A549 (cell line): ENCODE measurements around the gene SERPINA3. TPM values are rescaled to one million over a fixed set of nuclear protein-coding genes. Genes with fewer than 3 reads are reported as not detected.

Source experiments
- ATAC-seq, 2 experiments: fragments of 200-7000 bp in 1 of 2; fragments of >200 bp in 1 of 2; cut with Nextera tagmentation in 1 of 2; cut with Tn5 transposase in 1 of 2; 3 replicates each; pipeline versions ENCODE4 v1.8.0 to v1.9.1; 2018 to 2020; ENCODE audit warnings: mild to moderate bottlenecking in 1 of 2, moderate library complexity in 1 of 2
- CTCF ChIA-PET: fragments of 300-600 bp; sonication (Branson Sonifier 250); formaldehyde crosslinking; extraction: SDS; loops from one replicate; lab custom pipeline; 2021; ENCODE audit warnings: antibody characterized with exemption, inconsistent platforms; lab: Yijun Ruan, JAX
- POLR2A ChIA-PET: fragments of 350-600 bp; formaldehyde crosslinking; extraction: SDS; loops from one replicate; lab custom pipeline; 2021; ENCODE audit warnings: antibody characterized with exemption, inconsistent platforms; lab: Yijun Ruan, JAX
- DNase-seq, 2 experiments: peaks; one replicate each; pipeline versions ENCODE4 v3.0.0 to v3.0.0-alpha.2; 2011 to 2016; ENCODE audit warnings: low read depth in 1 of 2, low spot score in 1 of 2
- FAIRE-seq: peaks from 2 replicates; lab custom pipeline; 2011; peaks lifted over from hg19 to GRCh38; lab: Jason Lieb, UNC
- H3K27ac ChIP-seq, 2 experiments: fragments of >200 bp; sonication (Bioruptor Twin); formaldehyde crosslinking; 3 replicates each; pipeline ENCODE4 v1.5.1; 2016 to 2017
- H3K4me1 ChIP-seq: fragments of >200 bp; sonication (Bioruptor Twin); formaldehyde crosslinking; 3 replicates; pipeline ENCODE4 v1.6.1; 2016
- H3K4me2 ChIP-seq: fragments of >200 bp; sonication (Bioruptor Twin); formaldehyde crosslinking; 3 replicates; pipeline ENCODE4 v1.6.1; 2016
- H3K4me3 ChIP-seq: fragments of >200 bp; sonication (Bioruptor Twin); formaldehyde crosslinking; 3 replicates; pipeline ENCODE4 v1.5.1; 2016
- H3K9me3 ChIP-seq: fragments of >200 bp; sonication (Bioruptor Twin); formaldehyde crosslinking; 3 replicates; pipeline ENCODE4 v1.6.1; 2016
- CBX2 ChIP-seq: fragments of 200-600 bp; sonication (generic); IDR thresholded peaks from 2 replicates; pipeline ENCODE4 v1.6.1; 2016; ENCODE audit warnings: low read depth, mild to moderate bottlenecking, borderline replicate concordance
- CBX8 ChIP-seq: fragments of 200-600 bp; sonication (generic); IDR thresholded peaks from 2 replicates; pipeline ENCODE4 v1.6.1; 2016
- CTCF ChIP-seq: fragments of >200 bp; sonication (Bioruptor Twin); formaldehyde crosslinking; IDR thresholded peaks from 3 replicates; pipeline ENCODE4 v1.5.1; 2016
- E2F6 ChIP-seq: IDR thresholded peaks from 2 replicates; pipeline ENCODE4 v1.6.1; 2012; ENCODE audit warnings: low read depth, borderline replicate concordance
- EHF ChIP-seq: fragments of 250-450 bp; sonication (Bioruptor Pico); IDR thresholded peaks from 2 replicates; pipeline ENCODE4 v1.5.0; 2020; ENCODE audit warnings: mild to moderate bottlenecking
- EHMT2 ChIP-seq: fragments of 200-600 bp; sonication (generic); IDR thresholded peaks from 2 replicates; pipeline ENCODE4 v1.6.1; 2016; ENCODE audit warnings: antibody characterized with exemption, low read depth, mild to moderate bottlenecking, moderate library complexity
- ELK1 ChIP-seq: fragments of 150-350 bp; IDR thresholded peaks from 2 replicates; pipeline ENCODE4 v1.6.1; 2014; ENCODE audit warnings: low read depth, mild to moderate bottlenecking, low read length
- EP300 ChIP-seq, 2 experiments: fragments of >200 bp; sonication (Bioruptor Twin); formaldehyde crosslinking; IDR thresholded peaks; 2 replicates in 1 of 2; 3 replicates in 1 of 2; pipeline ENCODE4 v1.6.1; 2016 to 2017
- FOSL2 ChIP-seq, 2 experiments: fragments of 450-650 bp in 1 of 2; fragments of >200 bp in 1 of 2; sonication (Bioruptor Twin) in 1 of 2; formaldehyde crosslinking; IDR thresholded peaks; 2 replicates each; pipeline versions ENCODE4 v1.5.0 to v1.6.1; 2016 to 2020; ENCODE audit warnings: mild to moderate bottlenecking in 1 of 2, moderate library complexity in 1 of 2
- HOXA7 ChIP-seq: fragments of 250-450 bp; sonication (Bioruptor Pico); IDR thresholded peaks from 2 replicates; pipeline ENCODE4 v1.5.0; 2020; ENCODE audit warnings: mild to moderate bottlenecking, moderate library complexity
- HOXB13 ChIP-seq: fragments of 250-450 bp; sonication (Bioruptor Pico); IDR thresholded peaks from 2 replicates; pipeline ENCODE4 v1.5.0; 2020; ENCODE audit warnings: low read depth, mild to moderate bottlenecking, moderate library complexity
- KDM1A ChIP-seq: fragments of 200-600 bp; sonication (generic); IDR thresholded peaks from 2 replicates; pipeline ENCODE4 v1.6.1; 2016; ENCODE audit warnings: low read depth, mild to moderate bottlenecking
- MAZ ChIP-seq: fragments of 150-350 bp; IDR thresholded peaks from 2 replicates; pipeline ENCODE4 v1.6.1; 2014; ENCODE audit warnings: antibody characterized with exemption, low read depth, low read length, borderline replicate concordance
- POLR2A ChIP-seq: IDR thresholded peaks from 2 replicates; pipeline ENCODE4 v1.6.1; 2012; ENCODE audit warnings: mild to moderate bottlenecking, low read length
- RARB ChIP-seq: fragments of 250-450 bp; sonication (Bioruptor Pico); IDR thresholded peaks from 2 replicates; pipeline ENCODE4 v1.8.0; 2021; ENCODE audit warnings: mild to moderate bottlenecking, moderate library complexity
- RFX5 ChIP-seq: fragments of 450-650 bp; IDR thresholded peaks from 2 replicates; pipeline ENCODE4 v1.7.1; 2014; ENCODE audit warnings: antibody characterized with exemption, mild to moderate bottlenecking, moderate library complexity
- SREBF2 ChIP-seq: fragments of 450-650 bp; IDR thresholded peaks from 2 replicates; pipeline ENCODE4 v1.6.1; 2014; ENCODE audit warnings: mild to moderate bottlenecking, moderate library complexity
- TP53 ChIP-seq: fragments of 250-450 bp; sonication (Bioruptor Pico); IDR thresholded peaks from 2 replicates; pipeline ENCODE4 v1.5.0; 2021; ENCODE audit warnings: mild to moderate bottlenecking, moderate library complexity
- ZC3H11A ChIP-seq: fragments of 450-650 bp; IDR thresholded peaks from 2 replicates; pipeline ENCODE4 v1.6.1; 2014; ENCODE audit warnings: antibody characterized with exemption, mild to moderate bottlenecking
- ZFP36 ChIP-seq: fragments of 450-650 bp; IDR thresholded peaks from 2 replicates; pipeline ENCODE4 v1.6.1; 2014; ENCODE audit warnings: borderline replicate concordance; ENCODE audit not compliant: partially characterized antibody
- WGBS: methylation state at CpG from one replicate; pipeline ENCODE4 v1.1.6; 2017; ENCODE audit errors: missing lambda C conversion rate; 5-methylcytosine and 5-hydroxymethylcytosine counted together
- polyA plus RNA-seq, 4 experiments: library from polyadenylated mRNA; depleted of rRNA in 3 of 4; stranded (reverse); fragments of >200 nt; fragmentation: RNase III in 1 of 4; extraction: RNeasy Plus Mini Kit Qiagen cat#74134 plus additional on column Dnase treatment in 1 of 4; gene quantifications; 2 replicates in 3 of 4; 3 replicates in 1 of 4; pipeline ENCODE4 v1.2.3, GENCODE V29; 2011 to 2017
- TF ChIP-seq, protein P1 (sequence below): IDR thresholded peaks from 2 replicates; pipeline ENCODE4 v1.6.1; 2012

The SERPINA3 gene
- polyA plus RNA-seq, 2 of the 4 experiments (the other 2 are of a cell fraction), result 3.1 to 9.1 TPM

DNA sequence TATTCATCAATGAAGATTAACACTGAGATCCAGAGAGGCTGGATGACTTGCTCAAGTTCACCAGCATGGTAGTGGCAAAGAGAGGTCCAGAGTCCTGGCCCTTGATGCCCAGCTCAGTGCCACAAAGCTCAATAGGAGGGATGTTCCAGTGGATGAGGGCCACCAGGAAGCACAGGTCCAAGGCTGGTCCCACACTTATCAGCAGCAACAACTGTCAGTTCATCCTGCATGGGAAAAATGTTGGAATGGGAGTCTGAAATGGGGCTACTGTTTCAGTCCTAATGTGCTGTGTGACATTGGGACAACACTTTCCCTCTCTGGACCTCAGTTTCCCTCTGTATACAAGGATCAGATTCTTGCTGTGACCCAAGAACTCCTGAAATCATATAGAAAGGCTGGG lies 19.7 kb upstream of the SERPINA3 start:
- CTCF ChIA-PET, result interaction anchor here (0.9 to 1.5 kb wide), 4 partner anchors 10 to 97 kb away, joined by 3 to 5 read pairs (median 4); no protein-coding TSS in a partner anchor
- ATAC-seq, result no peak

DNA sequence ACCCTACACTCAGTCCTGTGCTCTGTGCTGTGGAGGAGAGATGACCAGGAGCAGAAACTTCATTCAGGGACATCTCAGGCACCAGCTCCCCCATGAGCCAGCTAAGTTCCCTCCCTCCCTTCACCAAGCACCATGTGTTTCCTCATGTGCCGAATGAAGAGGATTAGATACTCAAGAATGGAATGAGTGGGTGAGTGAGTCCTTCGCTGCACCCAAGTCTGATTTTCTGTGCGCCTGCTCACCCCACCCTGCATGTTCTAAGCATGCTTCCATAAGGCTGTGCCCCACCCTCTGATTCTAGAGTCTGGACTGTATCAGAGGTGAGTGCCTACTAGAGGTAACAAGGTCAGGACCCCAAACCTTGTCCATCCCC lies 18.8 kb upstream of the SERPINA3 start:
- FAIRE-seq (no peak), DNase-seq (no peak), ATAC-seq (no peak)
- TF ChIP-seq EHMT2 (no peak), TP53 (no peak), RFX5 (no peak), KDM1A (no peak), E2F6 (no peak), CBX2 (no peak), CTCF (no peak), ELK1 (no peak), HOXA7 (no peak), ZC3H11A (no peak), ZFP36 (no peak), RARB (CRISPR knock-in tag) (no peak), MAZ (no peak), EP300 (IDR thresholded peaks at IDR 0.05) (no peak), FOSL2 (IDR thresholded peaks at IDR 0.05) (no peak), FOSL2 (CRISPR knock-in tag; IDR thresholded peaks at IDR 0.05) (no peak)
- POLR2A ChIA-PET, result no interaction called here
- CTCF ChIA-PET, result interaction anchor here (0.5 to 1.8 kb wide), 5 partner anchors 43 to 461 kb away, joined by 3 to 6 read pairs (median 4); no protein-coding TSS in a partner anchor
- H3K4me1 ChIP-seq, result peaks cover 39% of the 10 kb centered on the region
- peak overlapping the region; percentile 97 to 98 for H3K27ac ChIP-seq
- H3K4me2 ChIP-seq, result peak overlapping the region; percentile 46
- H3K4me3 ChIP-seq, result no peak overlapping the region
- H3K9me3 ChIP-seq, result no peaks in the 10 kb centered on the region
- 90% methylated on average over 3 of the region's 3 CpGs for whole genome bisulfite sequencing

More for the DNA sequence above, 19.7 kb upstream of the SERPINA3 start:
- H3K4me1 ChIP-seq, result peaks cover 30% of the 10 kb centered on the region
- no peak for TF ChIP-seq FOSL2 (IDR thresholded peaks at IDR 0.05)
- TF ChIP-seq FOSL2 (CRISPR knock-in tag; IDR thresholded peaks at IDR 0.05), result no peak
- TF ChIP-seq CBX8, result no peak
- TF ChIP-seq CBX2, result no peak
- no peak for TF ChIP-seq POLR2A
- no peak for TF ChIP-seq EHF (CRISPR knock-in tag)
- no peak for TF ChIP-seq HOXB13 (CRISPR knock-in tag)
- TF ChIP-seq, protein P1, sequence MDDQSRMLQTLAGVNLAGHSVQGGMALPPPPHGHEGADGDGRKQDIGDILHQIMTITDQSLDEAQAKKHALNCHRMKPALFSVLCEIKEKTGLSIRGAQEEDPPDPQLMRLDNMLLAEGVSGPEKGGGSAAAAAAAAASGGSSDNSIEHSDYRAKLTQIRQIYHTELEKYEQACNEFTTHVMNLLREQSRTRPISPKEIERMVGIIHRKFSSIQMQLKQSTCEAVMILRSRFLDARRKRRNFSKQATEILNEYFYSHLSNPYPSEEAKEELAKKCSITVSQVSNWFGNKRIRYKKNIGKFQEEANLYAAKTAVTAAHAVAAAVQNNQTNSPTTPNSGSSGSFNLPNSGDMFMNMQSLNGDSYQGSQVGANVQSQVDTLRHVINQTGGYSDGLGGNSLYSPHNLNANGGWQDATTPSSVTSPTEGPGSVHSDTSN, result no peak
- no peak for TF ChIP-seq SREBF2
- H3K9me3 ChIP-seq, result no peaks in the 10 kb centered on the region
- no peak for DNase-seq
- no peak overlapping the region for H3K4me3 ChIP-seq
- peak overlapping the region; percentile 20 to 28; a peak in 1 of 6 replicates for H3K27ac ChIP-seq
- no peak for FAIRE-seq
- no peak overlapping the region for H3K4me2 ChIP-seq
- POLR2A ChIA-PET, result no interaction called here
